ENCODE data around the gene CENPO. TPM values are rescaled to one million over a fixed set of nuclear protein-coding genes. Genes with fewer than 3 reads are reported as not detected.

CENPO gene
- total RNA-seq, 1 donor from 2014 or later: 11.6 TPM

DNA sequence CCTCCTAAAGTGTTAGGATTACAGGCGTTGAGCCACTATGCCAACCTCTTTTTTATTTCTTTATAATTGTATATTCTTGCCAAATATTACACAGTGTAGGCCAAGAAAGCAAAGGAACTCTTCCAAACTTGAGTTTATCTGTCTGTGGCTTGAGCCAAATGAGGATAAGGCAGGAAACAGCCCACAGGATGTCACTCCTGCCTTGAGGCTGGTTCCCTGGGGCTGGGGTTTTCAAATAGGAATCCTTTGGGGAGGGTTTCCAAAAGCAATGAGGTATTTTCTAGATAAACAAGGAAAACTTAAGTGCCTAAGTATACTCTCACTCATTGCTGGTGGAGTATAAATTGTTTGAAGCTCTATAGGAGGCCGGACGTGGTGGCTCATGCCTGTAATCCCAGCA is 70.4 kb downstream of the CENPO start:
- DNase-seq: no peak

GRCh38 chr2:24866946-24867345 is 73.7 kb downstream of the CENPO start:
- no peak for DNase-seq

- no peak for DNase-seq
These were observed 77.2 kb downstream of the CENPO start for GRCh38 chr2:24870440-24870839.

DNA sequence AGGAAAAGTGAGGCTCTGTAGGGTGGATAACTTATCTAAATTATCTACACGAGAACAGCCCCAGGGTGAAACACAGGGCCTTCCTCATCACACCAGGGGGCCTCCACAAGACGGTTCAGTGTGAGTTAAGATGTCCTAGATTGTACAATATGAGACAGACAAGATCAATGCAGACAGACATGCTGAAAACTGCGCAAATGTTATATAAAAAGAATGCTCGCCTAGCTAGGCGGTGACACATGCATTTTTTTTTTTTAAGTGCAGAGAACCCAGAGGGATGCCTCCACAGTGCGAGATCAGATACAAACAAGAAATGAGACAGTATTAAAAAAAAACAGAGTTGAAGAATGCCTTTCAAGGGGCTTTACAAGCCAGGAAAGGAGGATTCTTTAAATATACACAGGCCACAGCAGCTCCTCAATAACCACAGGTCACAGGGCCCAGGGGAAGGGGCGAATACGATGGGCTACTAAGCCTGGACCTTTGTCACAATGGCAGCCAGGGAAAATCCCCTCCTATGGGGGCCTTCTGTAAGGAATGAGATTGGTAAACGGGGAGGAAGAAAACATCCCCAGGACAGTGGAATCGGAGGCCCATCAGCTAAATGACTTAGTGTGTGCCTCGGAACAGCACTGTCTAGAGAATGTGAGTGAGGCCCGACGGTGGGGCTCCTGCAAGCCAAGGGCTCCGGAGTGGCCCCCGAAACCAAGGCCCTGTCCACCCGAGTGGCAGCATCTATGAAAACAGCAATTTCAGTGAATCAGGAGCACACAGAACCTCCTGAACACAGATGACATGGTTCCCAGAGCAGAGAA is 77.9 kb downstream of the CENPO start:
- DNase-seq: no peak

DNA sequence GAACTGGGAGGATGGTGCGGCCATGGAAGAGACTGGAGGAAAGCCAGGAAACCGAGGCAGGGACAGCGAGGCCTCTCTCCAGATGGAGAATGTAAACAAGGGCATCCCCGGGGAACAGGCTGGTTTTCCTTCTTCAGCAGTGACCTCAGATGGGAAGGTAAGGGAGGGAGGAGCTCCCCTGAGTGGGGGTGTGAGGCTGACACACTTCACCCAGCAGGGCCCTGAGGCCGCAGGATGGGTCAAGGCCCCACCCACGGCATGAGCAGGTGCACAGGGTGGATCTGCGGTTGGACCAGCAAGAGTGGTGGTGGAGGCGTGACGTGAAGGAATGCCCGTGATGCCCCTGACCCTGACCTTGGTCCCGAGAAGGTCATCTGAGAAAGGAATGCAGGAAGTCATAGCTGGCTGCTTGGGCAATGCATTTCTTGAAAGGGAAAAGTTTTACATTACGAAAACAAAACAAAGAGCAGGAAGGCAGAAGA is 78.7 kb downstream of the CENPO start:
- DNase-seq: peak; percentile 32

Other genes starting within 250 kb of the CENPO start
- gene PTRHD1, start within 50 bp of the CENPO start, total RNA-seq: 22.2 and 41.9 TPM in 2 replicates
- 18.2 and 33.4 TPM in 2 replicates for gene ADCY3, start 126.8 kb downstream of the CENPO start, total RNA-seq
- 4.3 and 5.3 TPM in 2 replicates for gene DNAJC27, start 178.5 kb downstream of the CENPO start, total RNA-seq
- gene EFR3B, start 248.7 kb downstream of the CENPO start, total RNA-seq: 1.3 and 2.0 TPM in 2 replicates